Lower leg skin (tissue), 3 donors: ENCODE results near the gene UCP3.

Source experiments
- CTCF ChIP-seq, 3 donors: fragments of 450-650 bp; IDR thresholded peaks; one replicate each; pipeline ENCODE4 v1.5.1; 2016; ENCODE audit warnings: antibody characterized with exemption in 3 of 3, mild to moderate bottlenecking in 3 of 3, moderate library complexity in 2 of 3
- POLR2A ChIP-seq, 2 donors: fragments of 450-650 bp; IDR thresholded peaks; one replicate each; pipeline ENCODE4 v1.6.1; 2016 to 2017; ENCODE audit warnings: antibody characterized with exemption in 2 of 2, mild to moderate bottlenecking in 1 of 2, moderate library complexity in 1 of 2

- TF ChIP-seq CTCF (IDR thresholded peaks at IDR 0.05), result no peak
- TF ChIP-seq POLR2A (IDR thresholded peaks at IDR 0.05), result no peak
These were observed 12.6 kb downstream of the UCP3 start for GRCh38 chr11:73996161-73996747.
